Kidney (tissue), 14 donors: ENCODE data around the gene DFFB. TPM values are rescaled to one million over a fixed set of nuclear protein-coding genes. Genes with fewer than 3 reads are reported as not detected.
A peak's percentile ranks its signal among the peaks of the same experiment; 100 is the strongest.

Source experiments
- DNase-seq, 5 donors: peaks; one replicate each; pipeline ENCODE4 v3.0.0-alpha.2; 2013 to 2020
- FAIRE-seq: peaks from 2 replicates; lab custom pipeline; 2012; peaks lifted over from hg19 to GRCh38; lab: Jason Lieb, UNC
- H3K27ac ChIP-seq, 2 donors: one replicate each; pipeline ENCODE4 v1.7.0; 2013; ENCODE audit warnings: low read depth in 2 of 2, low read length in 2 of 2, inconsistent platforms in 1 of 2
- H3K27me3 ChIP-seq: one replicate; pipeline ENCODE4 v1.7.1; 2013; ENCODE audit warnings: low read length, inconsistent platforms; ENCODE audit not compliant: control insufficient read depth, insufficient read depth
- H3K36me3 ChIP-seq, 3 donors: one replicate each; pipeline versions ENCODE4 v1.7.0 to v1.7.1; 2013; ENCODE audit warnings: low read length in 3 of 3, control low read depth in 1 of 3, inconsistent platforms in 1 of 3; ENCODE audit not compliant: insufficient read depth in 3 of 3, control insufficient read depth in 2 of 3
- H3K4me1 ChIP-seq, 3 donors: one replicate each; pipeline versions ENCODE4 v1.7.0 to v1.7.1; 2013; ENCODE audit warnings: low read length in 3 of 3, inconsistent platforms in 1 of 3, low read depth in 1 of 3; ENCODE audit not compliant: control insufficient read depth in 2 of 3, insufficient read depth in 2 of 3
- H3K4me3 ChIP-seq, 3 donors: one replicate each; pipeline versions ENCODE4 v1.7.0 to v1.8.1; 2013; ENCODE audit warnings: low read length in 3 of 3, control low read depth in 1 of 3, inconsistent platforms in 1 of 3
- H3K9ac ChIP-seq, 3 donors: one replicate each; pipeline versions ENCODE4 v1.7.0 to v1.7.1; 2013; ENCODE audit warnings: low read length in 3 of 3, control low read depth in 1 of 3, inconsistent platforms in 1 of 3
- H3K9me3 ChIP-seq, 3 donors: one replicate each; pipeline versions ENCODE4 v1.7.0 to v1.7.1; 2013; ENCODE audit warnings: low read length in 3 of 3, control low read depth in 1 of 3, inconsistent platforms in 1 of 3; ENCODE audit not compliant: control insufficient read depth in 2 of 3, insufficient read depth in 1 of 3
- intact Hi-C: fragments of 100-400 bp; cut with DNase I; formaldehyde crosslinking; loops from one replicate; pipeline ENCODE4 v1.11.1; 2022
- polyA plus RNA-seq: library from polyadenylated mRNA; stranded (reverse); fragments of 350-450 nt; fragmentation: Illumina TruSeq; extraction: RNeasy Lipid Tissue Mini Kit (QIAGEN cat#74804); gene quantifications from one replicate; pipeline ENCODE4 v1.2.3, GENCODE V29; 2014; ENCODE audit warnings: low read depth, low replicate concordance; ENCODE audit not compliant: insufficient read depth
- total RNA-seq: library from RNA; stranded (reverse); fragmentation: NEBNext Ultra II Directional; extraction: Animal tissue kit (Norgen Biotek cat#: 25700); gene quantifications from one replicate; pipeline ENCODE4 v1.2.1, GENCODE V29; 2021
- TF ChIP-seq, protein P1 (sequence below): IDR thresholded peaks from 3 replicates; pipeline ENCODE4 v1.5.1; 2012; ENCODE audit warnings: mild to moderate bottlenecking, moderate library complexity, borderline replicate concordance; ENCODE audit not compliant: insufficient read depth; ENCODE audit errors: extremely low read depth
- donor health status: control.
- donor health status: control.
- donor health status: control.
- donor health status: control.
- donor health status: control.
- donor health status: DM: yes; HTN: yes; CAD: no.
- donor health status: Normal renal cell carcinoma (clear cell type).

The DFFB gene
- total and polyA plus RNA-seq, 2 donors from 2014 or later = 5.6 to 8.2 TPM

DNA sequence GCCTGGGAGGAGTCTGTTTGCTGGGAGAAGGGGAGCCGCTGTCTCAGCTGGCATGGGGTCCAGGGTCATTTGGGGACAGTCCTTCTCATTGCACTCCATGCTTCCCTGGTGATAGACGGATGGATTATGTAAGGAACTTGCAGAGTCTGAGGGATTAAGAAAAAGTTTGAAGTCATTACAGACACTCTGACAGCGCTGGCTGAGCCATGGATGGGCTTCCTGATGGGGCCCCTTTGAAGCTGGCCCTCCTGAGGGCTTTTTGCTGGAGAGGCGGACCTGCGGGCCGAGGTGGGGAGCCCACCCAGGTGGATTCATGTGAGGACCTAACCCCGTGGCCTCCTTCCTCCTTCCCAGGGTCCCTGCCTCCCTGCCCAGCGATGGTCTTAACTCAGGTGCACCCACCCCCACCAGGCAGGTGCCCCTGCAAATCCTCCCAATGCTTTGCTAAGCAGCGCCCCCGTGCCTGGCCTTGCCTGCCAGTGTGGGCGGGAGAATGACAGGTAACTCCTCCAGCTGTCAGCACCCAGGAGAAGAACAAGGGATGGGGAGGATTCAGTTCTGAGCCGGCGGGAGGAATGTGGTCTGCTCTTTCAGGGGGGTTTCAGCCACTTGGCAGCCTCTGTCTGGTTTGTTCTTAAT, 67.0 kb downstream of the DFFB start:
- H3K36me3 ChIP-seq = no peaks in the 10 kb centered on the region
- H3K4me1 ChIP-seq = no peaks in the 10 kb centered on the region
- no peak overlapping the region for H3K9ac ChIP-seq
- FAIRE-seq (no peak), DNase-seq (peak; percentile 49 to 65 (median 59))
- intact Hi-C loops = no loop called here
- H3K4me3 ChIP-seq = no peak overlapping the region
- TF ChIP-seq, protein P1, sequence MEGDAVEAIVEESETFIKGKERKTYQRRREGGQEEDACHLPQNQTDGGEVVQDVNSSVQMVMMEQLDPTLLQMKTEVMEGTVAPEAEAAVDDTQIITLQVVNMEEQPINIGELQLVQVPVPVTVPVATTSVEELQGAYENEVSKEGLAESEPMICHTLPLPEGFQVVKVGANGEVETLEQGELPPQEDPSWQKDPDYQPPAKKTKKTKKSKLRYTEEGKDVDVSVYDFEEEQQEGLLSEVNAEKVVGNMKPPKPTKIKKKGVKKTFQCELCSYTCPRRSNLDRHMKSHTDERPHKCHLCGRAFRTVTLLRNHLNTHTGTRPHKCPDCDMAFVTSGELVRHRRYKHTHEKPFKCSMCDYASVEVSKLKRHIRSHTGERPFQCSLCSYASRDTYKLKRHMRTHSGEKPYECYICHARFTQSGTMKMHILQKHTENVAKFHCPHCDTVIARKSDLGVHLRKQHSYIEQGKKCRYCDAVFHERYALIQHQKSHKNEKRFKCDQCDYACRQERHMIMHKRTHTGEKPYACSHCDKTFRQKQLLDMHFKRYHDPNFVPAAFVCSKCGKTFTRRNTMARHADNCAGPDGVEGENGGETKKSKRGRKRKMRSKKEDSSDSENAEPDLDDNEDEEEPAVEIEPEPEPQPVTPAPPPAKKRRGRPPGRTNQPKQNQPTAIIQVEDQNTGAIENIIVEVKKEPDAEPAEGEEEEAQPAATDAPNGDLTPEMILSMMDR = no peak
- H3K27ac ChIP-seq = no peak overlapping the region
- peaks cover 0 to 2% (median 0%) of the 10 kb centered on the region in 3 donors for H3K9me3 ChIP-seq
- no peaks in the 10 kb centered on the region for H3K27me3 ChIP-seq

DNA sequence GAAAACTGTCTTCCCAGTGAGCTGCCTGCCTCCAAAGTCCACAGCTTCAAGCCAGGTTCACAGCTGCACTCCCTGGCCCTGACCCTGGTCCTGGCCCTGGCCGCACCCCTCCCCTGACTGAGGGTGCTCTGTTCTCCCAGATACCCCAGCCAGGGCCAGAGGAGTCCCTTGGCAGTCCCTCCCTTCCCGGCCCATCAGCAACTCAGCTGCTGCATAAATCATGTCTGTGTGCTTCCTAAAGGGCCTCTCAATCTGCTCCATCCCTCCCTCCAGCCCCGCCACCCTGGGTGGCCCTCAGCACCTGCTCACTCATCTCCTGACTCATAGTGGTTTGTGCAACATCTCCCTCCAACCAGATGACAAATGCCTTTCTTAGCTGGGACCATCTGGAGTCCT, 67.5 kb downstream of the DFFB start:
- Histone ChIP-seq H3K4me3 (no peak overlapping the region), H3K27ac (no peak overlapping the region), H3K9ac (no peak overlapping the region), H3K36me3 (no peaks in the 10 kb centered on the region), H3K4me1 (no peaks in the 10 kb centered on the region), H3K9me3 (peaks cover 0 to 2% (median 0%) of the 10 kb centered on the region in 3 donors), H3K27me3 (no peaks in the 10 kb centered on the region)
- TF ChIP-seq, protein P1 = no peak
- peak in 4 of 5 donors; percentile 30 to 40 (median 31) for DNase-seq
- intact Hi-C loops = no loop called here
- no peak for FAIRE-seq

DNA sequence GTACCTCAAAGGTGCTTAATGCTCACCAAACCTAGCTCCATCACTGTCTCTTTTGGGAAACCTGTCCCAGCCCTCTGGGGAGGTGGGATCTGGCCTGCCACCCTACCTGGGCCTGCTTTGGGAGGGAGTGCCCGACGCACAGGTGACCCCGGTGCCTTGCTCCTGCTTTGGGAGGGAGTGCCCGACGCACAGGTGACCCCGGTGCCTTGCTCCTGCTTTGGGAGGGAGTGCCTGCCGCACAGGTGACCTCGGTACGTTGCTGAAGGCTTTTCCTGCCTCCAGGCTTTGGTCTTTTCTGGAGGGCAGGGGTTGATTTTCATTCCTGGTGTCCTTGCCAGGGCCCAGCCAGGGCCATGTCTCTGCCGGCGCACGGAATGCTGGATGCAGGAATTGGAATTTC, 68.0 kb downstream of the DFFB start:
- Histone ChIP-seq H3K27me3 (no peaks in the 10 kb centered on the region), H3K4me1 (no peaks in the 10 kb centered on the region), H3K27ac (no peak overlapping the region), H3K9ac (no peak overlapping the region), H3K36me3 (no peaks in the 10 kb centered on the region), H3K9me3 (peaks cover 0 to 4% (median 0%) of the 10 kb centered on the region in 3 donors), H3K4me3 (no peak overlapping the region)
- DNase-seq (peak in 1 of 5 donors; percentile 33), FAIRE-seq (no peak)
- intact Hi-C loops = no loop called here
- TF ChIP-seq, protein P1 = no peak

GRCh38 chr1:3925762-3926161, 68.5 kb downstream of the DFFB start:
- Histone ChIP-seq H3K36me3 (no peaks in the 10 kb centered on the region), H3K9me3 (peaks cover 0 to 6% (median 0%) of the 10 kb centered on the region in 3 donors), H3K9ac (no peak overlapping the region), H3K27me3 (no peaks in the 10 kb centered on the region), H3K4me1 (no peaks in the 10 kb centered on the region), H3K4me3 (no peak overlapping the region), H3K27ac (no peak overlapping the region)
- peak in 1 of 5 donors; percentile 56 for DNase-seq
- TF ChIP-seq, protein P1 = no peak
- intact Hi-C loops = no loop called here
- no peak for FAIRE-seq
